Right lobe of liver (tissue), 6 donors: ENCODE data around the gene WWC1. TPM values are rescaled to one million over a fixed set of nuclear protein-coding genes. Genes with fewer than 3 reads are reported as not detected.
A peak's percentile ranks its signal among the peaks of the same experiment; 100 is the strongest.
"Not testable (repeated sequence)": the region's sequence is repeated elsewhere in the genome, so short reads cannot be mapped to it uniquely, and the experiment has no call there.

Experiments
- ATAC-seq, 4 donors: fragments of 200-7000 bp; cut with Tn5 transposase; one replicate each; pipeline ENCODE4 v1.9.1; 2020; ENCODE audit warnings: mild to moderate bottlenecking in 4 of 4, moderate library complexity in 4 of 4
- DNase-seq, 3 donors: peaks; one replicate each; pipeline ENCODE4 v3.0.0-alpha.2; 2020
- H3K27ac ChIP-seq, 3 donors: fragments of 200-600 bp; one replicate each; pipeline ENCODE4 v1.8.0; 2022
- H3K27me3 ChIP-seq, 2 donors: fragments of 200-600 bp; one replicate each; pipeline ENCODE4 v1.8.0; 2022
- H3K36me3 ChIP-seq, 4 donors: fragments of 200-600 bp; sonication (generic) in 1 of 4; one replicate each; pipeline versions ENCODE4 v1.5.1 to v1.8.0; 2017 to 2022; ENCODE audit warnings: control low read depth in 1 of 4
- H3K4me1 ChIP-seq, 4 donors: fragments of 200-600 bp; sonication (generic) in 1 of 4; one replicate each; pipeline versions ENCODE4 v1.5.1 to v1.8.0; 2017 to 2022; ENCODE audit warnings: control low read depth in 1 of 4
- H3K4me3 ChIP-seq, 3 donors: fragments of 200-600 bp; one replicate each; pipeline ENCODE4 v1.8.0; 2022
- H3K9me3 ChIP-seq, 4 donors: fragments of 200-600 bp; sonication (generic) in 1 of 4; one replicate each; pipeline versions ENCODE4 v1.5.1 to v1.8.0; 2017 to 2022; ENCODE audit warnings: control low read depth in 1 of 4
- CTCF ChIP-seq, 4 donors: fragments of 200-600 bp in 3 of 4; fragments of 450-650 bp in 1 of 4; IDR thresholded peaks; one replicate each; pipeline versions ENCODE4 v1.5.1 to v1.8.0; 2016 to 2022; ENCODE audit warnings: antibody characterized with exemption in 4 of 4, mild to moderate bottlenecking in 2 of 4
- POLR2A ChIP-seq: fragments of 450-650 bp; IDR thresholded peaks from one replicate; pipeline ENCODE4 v1.6.1; 2017; ENCODE audit warnings: antibody characterized with exemption, mild to moderate bottlenecking
- WGBS: methylation state at CpG from one replicate; pipeline ENCODE4 v1.1.6; 2018; ENCODE audit warnings: low coverage, low lambda C conversion rate; ENCODE audit not compliant: insufficient coverage; ENCODE audit errors: missing lambda C conversion rate; 5-methylcytosine and 5-hydroxymethylcytosine counted together
- intact Hi-C, 2 donors: fragments of 100-400 bp; cut with DNase I; formaldehyde crosslinking; loops; one replicate each; pipeline versions ENCODE4 v1.11.2 to v1.14.1; 2022
- total RNA-seq, 6 experiments: library from RNA; depleted of rRNA in 2 of 6; stranded (reverse); fragments of >200 nt in 2 of 6; fragmentation: NEBNext Ultra II Directional in 3 of 6; extraction: Animal tissue kit (Norgen Biotek cat#: 25700) in 3 of 6; gene quantifications; one replicate each; pipeline versions ENCODE4 v1.1.0 to v1.2.4, GENCODE V29; 2016 to 2023
- donor health status: DM: no; HTN: yes; CAD: no.
- donor health status: DM: no; HTN: no; CAD: no.
- donor health status: DM: no; HTN: no; CAD: no.
- donor health status: DM: no; HTN: yes; CAD: no.
- donor health status: DM: no; HTN: yes; CAD: no.

Gene WWC1
- total RNA-seq, 6 experiments from 2014 or later = 9.6 to 74.4 (median 23.5) TPM

GRCh38 chr5:168282120-168282519 lies 9.3 kb upstream of the WWC1 start:
- DNase-seq (no peak), ATAC-seq (peak in 2 of 4 donors; percentile 27 to 33)
- intact Hi-C loops = no loop called here

GRCh38 chr5:168284809-168285208 lies 6.6 kb upstream of the WWC1 start:
- 83% methylated on average over 2 of the region's 4 CpGs for WGBS
- H3K9me3 ChIP-seq = no peaks in the 10 kb centered on the region
- H3K4me1 ChIP-seq = peaks cover 0 to 13% (median 2%) of the 10 kb centered on the region in 4 donors
- no peak for ATAC-seq
- H3K4me3 ChIP-seq = no peak overlapping the region
- no peak for DNase-seq
- intact Hi-C loops = no loop called here
- no peaks in the 10 kb centered on the region for H3K36me3 ChIP-seq
- no peak overlapping the region for H3K27ac ChIP-seq
- H3K27me3 ChIP-seq = no peaks in the 10 kb centered on the region
- TF ChIP-seq POLR2A (no peak), CTCF (IDR thresholded peaks at IDR 0.05) (no peak)

More at GRCh38 chr5:168282120-168282519, 9.3 kb upstream of the WWC1 start:
- Histone ChIP-seq H3K9me3 (no peaks in the 10 kb centered on the region), H3K4me1 (no peaks in the 10 kb centered on the region), H3K27ac (no peak overlapping the region), H3K36me3 (no peaks in the 10 kb centered on the region), H3K27me3 (no peaks in the 10 kb centered on the region), H3K4me3 (no peak overlapping the region)
- no peak for TF ChIP-seq CTCF (IDR thresholded peaks at IDR 0.05)
- TF ChIP-seq POLR2A = no peak
- 54% methylated on average over 5 of the region's 7 CpGs for WGBS

GRCh38 chr5:168285696-168286095 lies 5.7 kb upstream of the WWC1 start:
- WGBS = 88% methylated on average over 2 of the region's 2 CpGs
- Histone ChIP-seq H3K4me3 (no peak overlapping the region), H3K36me3 (no peaks in the 10 kb centered on the region), H3K4me1 (peaks cover 0 to 13% (median 2%) of the 10 kb centered on the region in 4 donors), H3K27me3 (no peaks in the 10 kb centered on the region), H3K9me3 (no peaks in the 10 kb centered on the region), H3K27ac (no peak overlapping the region)
- DNase-seq = no peak
- TF ChIP-seq POLR2A (no peak), CTCF (IDR thresholded peaks at IDR 0.05) (no peak)
- ATAC-seq = no peak
- intact Hi-C loops = no loop called here

- H3K27ac ChIP-seq = no peak overlapping the region
- intact Hi-C loops = no loop called here
- DNase-seq (no peak), ATAC-seq (no peak)
- peaks cover 0 to 13% (median 2%) of the 10 kb centered on the region in 4 donors for H3K4me1 ChIP-seq
- no peaks in the 10 kb centered on the region for H3K36me3 ChIP-seq
- no peaks in the 10 kb centered on the region for H3K27me3 ChIP-seq
- no peaks in the 10 kb centered on the region for H3K9me3 ChIP-seq
- no peak overlapping the region for H3K4me3 ChIP-seq
- WGBS = 33% methylated on average over 5 of the region's 6 CpGs
- TF ChIP-seq POLR2A (no peak), CTCF (IDR thresholded peaks at IDR 0.05) (no peak)
Observed at GRCh38 chr5:168286386-168286785, 5.1 kb upstream of the WWC1 start.

- H3K4me1 ChIP-seq = peaks cover 0 to 13% (median 2%) of the 10 kb centered on the region in 4 donors
- H3K36me3 ChIP-seq, DNase-seq, ATAC-seq, H3K27me3 ChIP-seq, H3K4me3 ChIP-seq, H3K27ac ChIP-seq, H3K9me3 ChIP-seq, intact Hi-C loops: not testable (repeated sequence)
- 88% methylated on average over 5 of the region's 5 CpGs for WGBS
Observed at GRCh38 chr5:168286863-168287262, 4.6 kb upstream of the WWC1 start.
